Motor neuron (in vitro differentiated cells): Measurements from ENCODE around the gene NMRAL1. TPM values are rescaled to one million over a fixed set of nuclear protein-coding genes. Genes with fewer than 3 reads are reported as not detected.

ENCODE experiments used
- ATAC-seq, 8 experiments: fragments of 200-7000 bp; cut with Tn5 transposase; replicated peaks in 6 of 8; 2 replicates each; pipeline ENCODE4 v1.8.0; 2021; ENCODE audit warnings: mild to moderate bottlenecking in 8 of 8, moderate library complexity in 8 of 8
- H3K27ac ChIP-seq, 2 donors: fragments of 250-450 bp; sonication (Bioruptor Pico); 2 replicates each; pipeline ENCODE4 v1.9.0; 2021; ENCODE audit warnings: antibody characterized with exemption in 2 of 2, mild to moderate bottlenecking in 2 of 2, moderate library complexity in 1 of 2
- H3K4me1 ChIP-seq, 2 donors: fragments of 250-450 bp; sonication (Bioruptor Pico); replicated peaks in 1 of 2; 2 replicates each; pipeline ENCODE4 v1.6.1; 2021; ENCODE audit warnings: antibody characterized with exemption in 2 of 2, mild to moderate bottlenecking in 2 of 2, moderate library complexity in 1 of 2
- H3K4me3 ChIP-seq, 5 donors: fragments of 250-450 bp; sonication (Bioruptor Pico); 2 replicates each; pipeline ENCODE4 v1.9.0; 2021; ENCODE audit warnings: antibody characterized with exemption in 5 of 5, mild to moderate bottlenecking in 5 of 5, moderate library complexity in 4 of 5
- WGBS, 10 experiments: fragments of 450-650 bp; shearing (Covaris generic); methylation state at CpG; one replicate each; pipeline ENCODE4 v1.0.0; 2022; 5-methylcytosine and 5-hydroxymethylcytosine counted together
- in situ Hi-C, 9 experiments: fragments of 400-800 bp; cut with MboI; loops; one replicate each; pipeline ENCODE4 v1.15.0; 2021; ENCODE audit warnings: low sequenced_read_pairs in 9 of 9, low pct_unique_long_range_greater_than_20kb in 2 of 9; ENCODE audit not compliant: unreplicated experiment in 9 of 9
- total RNA-seq, 8 experiments: library from RNA; unstranded; fragments of 300-600 nt; gene quantifications; 2 replicates each; pipeline versions ENCODE4 v1.2.3 to v1.2.4, GENCODE V29; 2022

NMRAL1 gene
- total RNA-seq, 8 experiments from 2014 or later: 2.8 to 77.3 (median 41.7) TPM

GRCh38 chr16:4450931-4451519, 23.4 kb downstream of the NMRAL1 start:
- in situ Hi-C loops: no loop called here
- H3K4me3 ChIP-seq: no peak overlapping the region
- H3K27ac ChIP-seq: peak overlapping the region; percentile 77 to 83
- WGBS, 10 experiments: 67 to 87% (median 76%) methylated on average over 3 to 9 of the region's 14 CpGs; no CpG with 5 or more reads in 4 of the 10 experiments
- ATAC-seq: peak in 6 of 8 experiments; percentile 41 to 90 (median 71)
- peaks cover 11% of the 10 kb centered on the region in 2 donors for H3K4me1 ChIP-seq

- 57 to 100% (median 94%) methylated on average over 1 to 9 of the region's 14 CpGs; no CpG with 5 or more reads in 5 of the 10 experiments for WGBS, 10 experiments
- H3K4me3 ChIP-seq: no peak overlapping the region
- H3K27ac ChIP-seq: peak overlapping the region; percentile 77 to 83
- ATAC-seq: peak in 5 of 8 experiments; percentile 8 to 33 (median 17)
- H3K4me1 ChIP-seq: peaks cover 11% of the 10 kb centered on the region in 2 donors
- in situ Hi-C loops: no loop called here
These were observed 24.0 kb downstream of the NMRAL1 start for GRCh38 chr16:4450430-4450829.

- in situ Hi-C loops: no loop called here
- H3K27ac ChIP-seq: no peak overlapping the region
- 67 to 100% (median 85%) methylated on average over 1 to 4 of the region's 4 CpGs; no CpG with 5 or more reads in 3 of the 10 experiments for WGBS, 10 experiments
- no peak overlapping the region for H3K4me3 ChIP-seq
- no peaks in the 10 kb centered on the region for H3K4me1 ChIP-seq
- no peak for ATAC-seq
These were observed 30.4 kb downstream of the NMRAL1 start for GRCh38 chr16:4443986-4444385.

GRCh38 chr16:4443271-4443670, 31.2 kb downstream of the NMRAL1 start:
- H3K4me1 ChIP-seq: no peaks in the 10 kb centered on the region
- in situ Hi-C loops: no loop called here
- ATAC-seq: no peak
- H3K27ac ChIP-seq: no peak overlapping the region
- 0 to 100% (median 72%) methylated on average over 1 to 5 of the region's 5 CpGs; no CpG with 5 or more reads in 1 of the 10 experiments for WGBS, 10 experiments
- H3K4me3 ChIP-seq: no peak overlapping the region

- no peak for ATAC-seq
- no peaks in the 10 kb centered on the region for H3K4me1 ChIP-seq
- in situ Hi-C loops: no loop called here
- 60 to 100% (median 92%) methylated on average over 2 to 9 of the region's 11 CpGs; no CpG with 5 or more reads in 3 of the 10 experiments for WGBS, 10 experiments
- H3K27ac ChIP-seq: no peak overlapping the region
- H3K4me3 ChIP-seq: no peak overlapping the region
These were observed 32.1 kb downstream of the NMRAL1 start for GRCh38 chr16:4442371-4442770.

GRCh38 chr16:4437366-4437765, 37.1 kb downstream of the NMRAL1 start:
- no peaks in the 10 kb centered on the region for H3K4me1 ChIP-seq
- WGBS, 10 experiments: 87 to 100% (median 100%) methylated on average over 1 to 3 of the region's 3 CpGs; no CpG with 5 or more reads in 3 of the 10 experiments
- in situ Hi-C loops: no loop called here

GRCh38 chr16:4435337-4436067, 38.9 kb downstream of the NMRAL1 start:
- WGBS, 10 experiments: 50 to 100% (median 84%) methylated on average over 1 to 8 of the region's 8 CpGs
- in situ Hi-C loops: no loop called here
- H3K4me3 ChIP-seq: no peak overlapping the region
- H3K27ac ChIP-seq: no peak overlapping the region
- no peaks in the 10 kb centered on the region for H3K4me1 ChIP-seq
- ATAC-seq: peak in 3 of 8 experiments; percentile 42 to 67 (median 53)

More at GRCh38 chr16:4437366-4437765, 37.1 kb downstream of the NMRAL1 start:
- Histone ChIP-seq H3K4me3 (no peak overlapping the region), H3K27ac (no peak overlapping the region)
- ATAC-seq: no peak

- H3K4me3 ChIP-seq: no peak overlapping the region
- no peak overlapping the region for H3K27ac ChIP-seq
These were observed 40.3 kb downstream of the NMRAL1 start for GRCh38 chr16:4433914-4434787.

GRCh38 chr16:4433228-4433627, 41.2 kb downstream of the NMRAL1 start:
- no peak overlapping the region for H3K27ac ChIP-seq
- 33 to 100% (median 87%) methylated on average over 1 to 4 of the region's 4 CpGs; no CpG with 5 or more reads in 1 of the 10 experiments for WGBS, 10 experiments
- no peak for ATAC-seq

More at GRCh38 chr16:4433914-4434787, 40.3 kb downstream of the NMRAL1 start:
- no peak for ATAC-seq
- H3K4me1 ChIP-seq: no peaks in the 10 kb centered on the region
- 75 to 100% (median 89%) methylated on average over 1 to 11 of the region's 12 CpGs for WGBS, 10 experiments
- in situ Hi-C loops: no loop called here

GRCh38 chr16:4431023-4431422, 43.4 kb downstream of the NMRAL1 start:
- no peak overlapping the region for H3K27ac ChIP-seq
- in situ Hi-C loops: no loop called here
- H3K4me1 ChIP-seq: peaks cover 6 to 8% of the 10 kb centered on the region in 2 donors
- no peak overlapping the region for H3K4me3 ChIP-seq
- WGBS, 10 experiments: 73 to 100% (median 96%) methylated on average over 1 to 9 of the region's 9 CpGs; no CpG with 5 or more reads in 1 of the 10 experiments
- ATAC-seq: no peak

More at GRCh38 chr16:4433228-4433627, 41.2 kb downstream of the NMRAL1 start:
- in situ Hi-C loops: no loop called here
- Histone ChIP-seq H3K4me3 (no peak overlapping the region), H3K4me1 (no peaks in the 10 kb centered on the region)

- WGBS, 10 experiments: 0 to 100% (median 99%) methylated on average over 1 to 6 of the region's 7 CpGs; no CpG with 5 or more reads in 4 of the 10 experiments
- Histone ChIP-seq H3K27ac (no peak overlapping the region), H3K4me1 (peaks cover 11 to 14% of the 10 kb centered on the region in 2 donors), H3K4me3 (no peak overlapping the region)
- in situ Hi-C loops: no loop called here
- ATAC-seq: no peak
These were observed 45.9 kb downstream of the NMRAL1 start for GRCh38 chr16:4428500-4428899.

- H3K4me1 ChIP-seq: peaks cover 11 to 14% of the 10 kb centered on the region in 2 donors
- in situ Hi-C loops: no loop called here
- H3K4me3 ChIP-seq: peak overlapping the region; percentile 51 to 86 (median 71)
- H3K27ac ChIP-seq: no peak overlapping the region
- 71 to 100% (median 85%) methylated on average over 2 to 10 of the region's 12 CpGs; no CpG with 5 or more reads in 1 of the 10 experiments for WGBS, 10 experiments
- no peak for ATAC-seq
These were observed 47.6 kb downstream of the NMRAL1 start for GRCh38 chr16:4426722-4427372.
